WTC11 (cell line): ENCODE data around the gene DTD1.
A peak's percentile ranks its signal among the peaks of the same experiment; 100 is the strongest.

ENCODE experiments used
- CTCF ChIP-seq: fragments of 200-600 bp; IDR thresholded peaks from 2 replicates; pipeline ENCODE4 v1.8.0; 2022; ENCODE audit warnings: antibody characterized with exemption
- ELF4 ChIP-seq: sonication (generic); formaldehyde crosslinking; IDR thresholded peaks from 2 replicates; pipeline ENCODE4 v1.8.1; 2022; ENCODE audit warnings: low read depth, mild to moderate bottlenecking, moderate library complexity, missing genetic modification reagents
- ERG ChIP-seq: fragments of 250-450 bp; sonication (Bioruptor Pico); IDR thresholded peaks from 2 replicates; pipeline ENCODE4 v1.8.0; 2021; ENCODE audit warnings: mild to moderate bottlenecking
- IRF2 ChIP-seq: sonication (generic); formaldehyde crosslinking; IDR thresholded peaks from 2 replicates; pipeline ENCODE4 v1.8.0; 2022; ENCODE audit warnings: low read depth, missing genetic modification reagents, borderline replicate concordance
- MLX ChIP-seq: sonication (generic); formaldehyde crosslinking; IDR thresholded peaks from 2 replicates; pipeline ENCODE4 v1.8.1; 2023; ENCODE audit warnings: mild to moderate bottlenecking, missing genetic modification reagents, moderate library complexity
- PRRX2 ChIP-seq: fragments of 250-450 bp; sonication (Bioruptor Pico); IDR thresholded peaks from 2 replicates; pipeline ENCODE4 v1.8.0; 2021; ENCODE audit warnings: mild to moderate bottlenecking
- RELA ChIP-seq: sonication (generic); formaldehyde crosslinking; IDR thresholded peaks from 2 replicates; pipeline ENCODE4 v1.8.1; 2022; ENCODE audit warnings: missing genetic modification reagents, mild to moderate bottlenecking, borderline replicate concordance
- SP1 ChIP-seq: sonication (generic); formaldehyde crosslinking; conservative IDR thresholded peaks from 2 replicates; pipeline ENCODE4 v1.8.1; 2022; ENCODE audit warnings: missing genetic modification reagents
- ZBTB21 ChIP-seq: sonication (generic); formaldehyde crosslinking; IDR thresholded peaks from 2 replicates; pipeline ENCODE4 v1.8.1; 2023; ENCODE audit warnings: mild to moderate bottlenecking, missing genetic modification reagents, borderline replicate concordance
- ZSCAN18 ChIP-seq: fragments of 250-450 bp; sonication (Bioruptor Pico); IDR thresholded peaks from 2 replicates; pipeline ENCODE4 v2.1.2; 2022; ENCODE audit warnings: mild to moderate bottlenecking, moderate library complexity
- TF ChIP-seq, protein P1 (sequence below): sonication (generic); formaldehyde crosslinking; IDR thresholded peaks from 2 replicates; pipeline ENCODE4 v1.8.0; 2022; ENCODE audit warnings: mild to moderate bottlenecking, missing genetic modification reagents
- TF ChIP-seq, protein P2 (sequence below): sonication (generic); formaldehyde crosslinking; IDR thresholded peaks from 2 replicates; pipeline ENCODE4 v1.8.0; 2023; ENCODE audit warnings: missing genetic modification reagents, mild to moderate bottlenecking, borderline replicate concordance
- TF ChIP-seq, protein P3 (sequence below): sonication (generic); formaldehyde crosslinking; IDR thresholded peaks from 2 replicates; pipeline ENCODE4 v1.8.1; 2023; ENCODE audit warnings: mild to moderate bottlenecking, moderate library complexity, missing genetic modification reagents
- TF ChIP-seq, protein P4 (sequence below): sonication (generic); formaldehyde crosslinking; conservative IDR thresholded peaks from 2 replicates; pipeline ENCODE4 v1.8.1; 2023; ENCODE audit warnings: mild to moderate bottlenecking, low read depth, missing genetic modification reagents, moderate library complexity

DNA sequence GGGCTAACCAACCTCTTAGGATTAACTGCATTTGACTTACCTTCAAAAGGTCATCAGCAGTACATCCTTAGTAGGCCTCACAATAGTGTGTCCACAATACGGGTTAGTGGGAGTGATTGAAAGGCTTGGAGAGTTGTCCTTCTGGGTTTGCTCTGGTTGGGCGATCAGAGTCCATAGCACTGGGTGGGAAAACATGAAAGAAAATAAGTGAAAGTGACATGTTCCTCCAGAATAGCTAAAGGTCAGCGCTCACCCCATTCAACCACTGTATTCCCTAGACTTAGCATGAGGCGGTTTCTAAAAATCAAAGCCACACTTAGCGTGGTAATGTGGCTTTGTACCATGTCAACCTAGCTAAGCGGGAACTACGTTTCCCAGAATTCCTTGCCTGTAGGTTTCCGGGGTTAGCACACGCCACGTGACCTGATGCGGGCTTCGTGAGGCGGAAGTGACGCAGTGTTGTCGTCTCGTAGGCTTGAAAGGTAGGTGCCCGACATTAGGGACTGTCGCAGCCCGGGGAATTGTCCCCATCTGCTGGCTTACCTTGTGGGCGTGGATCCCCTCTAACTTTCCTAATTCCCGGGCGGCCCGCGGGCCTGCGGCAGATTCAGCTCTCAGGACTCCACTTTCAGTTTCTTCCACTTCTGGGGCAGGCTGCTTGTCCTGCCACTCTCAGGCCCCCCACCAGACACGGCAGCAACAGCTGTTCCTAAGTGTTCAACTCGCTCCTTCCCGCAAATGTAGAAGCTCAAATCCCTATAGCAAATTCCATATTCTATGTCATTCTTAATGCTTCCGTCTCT lies 206.0 kb downstream of the DTD1 start:
- TF ChIP-seq CTCF (no peak), MLX (CRISPR knock-in tag) (no peak), IRF2 (CRISPR knock-in tag) (no peak), ELF4 (CRISPR knock-in tag) (no peak), ZBTB21 (CRISPR knock-in tag) (no peak), ERG (CRISPR knock-in tag) (no peak), SP1 (CRISPR knock-in tag) (0 out of 2 replicates have a peak, but pooled peaks have one; percentile 29), RELA (CRISPR knock-in tag) (no peak), PRRX2 (CRISPR knock-in tag) (no peak), ZSCAN18 (CRISPR knock-in tag) (no peak)
- TF ChIP-seq, protein P1, sequence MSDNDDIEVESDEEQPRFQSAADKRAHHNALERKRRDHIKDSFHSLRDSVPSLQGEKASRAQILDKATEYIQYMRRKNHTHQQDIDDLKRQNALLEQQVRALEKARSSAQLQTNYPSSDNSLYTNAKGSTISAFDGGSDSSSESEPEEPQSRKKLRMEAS (CRISPR knock-in tag), result peak; percentile 44; the same call in 1 of the 2 replicates
- TF ChIP-seq, protein P2, sequence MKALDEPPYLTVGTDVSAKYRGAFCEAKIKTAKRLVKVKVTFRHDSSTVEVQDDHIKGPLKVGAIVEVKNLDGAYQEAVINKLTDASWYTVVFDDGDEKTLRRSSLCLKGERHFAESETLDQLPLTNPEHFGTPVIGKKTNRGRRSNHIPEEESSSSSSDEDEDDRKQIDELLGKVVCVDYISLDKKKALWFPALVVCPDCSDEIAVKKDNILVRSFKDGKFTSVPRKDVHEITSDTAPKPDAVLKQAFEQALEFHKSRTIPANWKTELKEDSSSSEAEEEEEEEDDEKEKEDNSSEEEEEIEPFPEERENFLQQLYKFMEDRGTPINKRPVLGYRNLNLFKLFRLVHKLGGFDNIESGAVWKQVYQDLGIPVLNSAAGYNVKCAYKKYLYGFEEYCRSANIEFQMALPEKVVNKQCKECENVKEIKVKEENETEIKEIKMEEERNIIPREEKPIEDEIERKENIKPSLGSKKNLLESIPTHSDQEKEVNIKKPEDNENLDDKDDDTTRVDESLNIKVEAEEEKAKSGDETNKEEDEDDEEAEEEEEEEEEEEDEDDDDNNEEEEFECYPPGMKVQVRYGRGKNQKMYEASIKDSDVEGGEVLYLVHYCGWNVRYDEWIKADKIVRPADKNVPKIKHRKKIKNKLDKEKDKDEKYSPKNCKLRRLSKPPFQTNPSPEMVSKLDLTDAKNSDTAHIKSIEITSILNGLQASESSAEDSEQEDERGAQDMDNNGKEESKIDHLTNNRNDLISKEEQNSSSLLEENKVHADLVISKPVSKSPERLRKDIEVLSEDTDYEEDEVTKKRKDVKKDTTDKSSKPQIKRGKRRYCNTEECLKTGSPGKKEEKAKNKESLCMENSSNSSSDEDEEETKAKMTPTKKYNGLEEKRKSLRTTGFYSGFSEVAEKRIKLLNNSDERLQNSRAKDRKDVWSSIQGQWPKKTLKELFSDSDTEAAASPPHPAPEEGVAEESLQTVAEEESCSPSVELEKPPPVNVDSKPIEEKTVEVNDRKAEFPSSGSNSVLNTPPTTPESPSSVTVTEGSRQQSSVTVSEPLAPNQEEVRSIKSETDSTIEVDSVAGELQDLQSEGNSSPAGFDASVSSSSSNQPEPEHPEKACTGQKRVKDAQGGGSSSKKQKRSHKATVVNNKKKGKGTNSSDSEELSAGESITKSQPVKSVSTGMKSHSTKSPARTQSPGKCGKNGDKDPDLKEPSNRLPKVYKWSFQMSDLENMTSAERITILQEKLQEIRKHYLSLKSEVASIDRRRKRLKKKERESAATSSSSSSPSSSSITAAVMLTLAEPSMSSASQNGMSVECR, result no peak
- TF ChIP-seq, protein P3, sequence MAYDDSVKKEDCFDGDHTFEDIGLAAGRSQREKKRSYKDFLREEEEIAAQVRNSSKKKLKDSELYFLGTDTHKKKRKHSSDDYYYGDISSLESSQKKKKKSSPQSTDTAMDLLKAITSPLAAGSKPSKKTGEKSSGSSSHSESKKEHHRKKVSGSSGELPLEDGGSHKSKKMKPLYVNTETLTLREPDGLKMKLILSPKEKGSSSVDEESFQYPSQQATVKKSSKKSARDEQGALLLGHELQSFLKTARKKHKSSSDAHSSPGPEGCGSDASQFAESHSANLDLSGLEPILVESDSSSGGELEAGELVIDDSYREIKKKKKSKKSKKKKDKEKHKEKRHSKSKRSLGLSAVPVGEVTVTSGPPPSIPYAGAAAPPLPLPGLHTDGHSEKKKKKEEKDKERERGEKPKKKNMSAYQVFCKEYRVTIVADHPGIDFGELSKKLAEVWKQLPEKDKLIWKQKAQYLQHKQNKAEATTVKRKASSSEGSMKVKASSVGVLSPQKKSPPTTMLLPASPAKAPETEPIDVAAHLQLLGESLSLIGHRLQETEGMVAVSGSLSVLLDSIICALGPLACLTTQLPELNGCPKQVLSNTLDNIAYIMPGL (CRISPR knock-in tag), result no peak
- TF ChIP-seq, protein P4, sequence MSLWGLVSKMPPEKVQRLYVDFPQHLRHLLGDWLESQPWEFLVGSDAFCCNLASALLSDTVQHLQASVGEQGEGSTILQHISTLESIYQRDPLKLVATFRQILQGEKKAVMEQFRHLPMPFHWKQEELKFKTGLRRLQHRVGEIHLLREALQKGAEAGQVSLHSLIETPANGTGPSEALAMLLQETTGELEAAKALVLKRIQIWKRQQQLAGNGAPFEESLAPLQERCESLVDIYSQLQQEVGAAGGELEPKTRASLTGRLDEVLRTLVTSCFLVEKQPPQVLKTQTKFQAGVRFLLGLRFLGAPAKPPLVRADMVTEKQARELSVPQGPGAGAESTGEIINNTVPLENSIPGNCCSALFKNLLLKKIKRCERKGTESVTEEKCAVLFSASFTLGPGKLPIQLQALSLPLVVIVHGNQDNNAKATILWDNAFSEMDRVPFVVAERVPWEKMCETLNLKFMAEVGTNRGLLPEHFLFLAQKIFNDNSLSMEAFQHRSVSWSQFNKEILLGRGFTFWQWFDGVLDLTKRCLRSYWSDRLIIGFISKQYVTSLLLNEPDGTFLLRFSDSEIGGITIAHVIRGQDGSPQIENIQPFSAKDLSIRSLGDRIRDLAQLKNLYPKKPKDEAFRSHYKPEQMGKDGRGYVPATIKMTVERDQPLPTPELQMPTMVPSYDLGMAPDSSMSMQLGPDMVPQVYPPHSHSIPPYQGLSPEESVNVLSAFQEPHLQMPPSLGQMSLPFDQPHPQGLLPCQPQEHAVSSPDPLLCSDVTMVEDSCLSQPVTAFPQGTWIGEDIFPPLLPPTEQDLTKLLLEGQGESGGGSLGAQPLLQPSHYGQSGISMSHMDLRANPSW, result no peak
